MM.1S (cell line): ENCODE data around the gene NIN.

ENCODE experiments used
- EZH2 ChIP-seq: fragments of 300-600 bp; sonication (generic); optimal IDR thresholded peaks from 2 replicates; pipeline ENCODE3; 2017; ENCODE audit warnings: low read depth, mild to moderate bottlenecking, antibody characterized with exemption, low read length, mixed read lengths
- TF ChIP-seq, protein P1 (sequence below): fragments of 300-600 bp; sonication (generic); IDR thresholded peaks from 2 replicates; pipeline ENCODE4 v1.5.1; 2016; ENCODE audit warnings: antibody characterized with exemption, low read length, mixed read lengths

DNA sequence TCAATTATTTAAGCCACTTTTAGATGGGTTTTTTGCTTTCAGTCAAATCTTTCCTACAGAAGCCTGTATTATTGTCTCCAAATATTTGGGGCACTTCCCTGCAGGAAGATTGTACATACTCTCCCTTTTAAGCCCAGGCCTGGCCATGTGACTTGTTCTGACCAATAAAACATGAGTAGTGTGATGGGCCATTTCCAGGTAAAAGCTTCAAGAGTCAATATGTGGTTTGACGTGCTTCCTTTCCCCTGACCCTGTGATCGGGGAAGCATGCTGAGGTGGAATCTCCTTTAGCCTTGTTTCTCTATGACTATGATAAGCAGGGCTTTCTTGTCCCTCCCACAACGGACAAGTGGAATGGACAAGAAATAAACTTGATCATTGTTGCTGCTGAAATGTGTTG, 14.2 kb upstream of the NIN start:
- TF ChIP-seq EZH2: no peak
- TF ChIP-seq, protein P1, sequence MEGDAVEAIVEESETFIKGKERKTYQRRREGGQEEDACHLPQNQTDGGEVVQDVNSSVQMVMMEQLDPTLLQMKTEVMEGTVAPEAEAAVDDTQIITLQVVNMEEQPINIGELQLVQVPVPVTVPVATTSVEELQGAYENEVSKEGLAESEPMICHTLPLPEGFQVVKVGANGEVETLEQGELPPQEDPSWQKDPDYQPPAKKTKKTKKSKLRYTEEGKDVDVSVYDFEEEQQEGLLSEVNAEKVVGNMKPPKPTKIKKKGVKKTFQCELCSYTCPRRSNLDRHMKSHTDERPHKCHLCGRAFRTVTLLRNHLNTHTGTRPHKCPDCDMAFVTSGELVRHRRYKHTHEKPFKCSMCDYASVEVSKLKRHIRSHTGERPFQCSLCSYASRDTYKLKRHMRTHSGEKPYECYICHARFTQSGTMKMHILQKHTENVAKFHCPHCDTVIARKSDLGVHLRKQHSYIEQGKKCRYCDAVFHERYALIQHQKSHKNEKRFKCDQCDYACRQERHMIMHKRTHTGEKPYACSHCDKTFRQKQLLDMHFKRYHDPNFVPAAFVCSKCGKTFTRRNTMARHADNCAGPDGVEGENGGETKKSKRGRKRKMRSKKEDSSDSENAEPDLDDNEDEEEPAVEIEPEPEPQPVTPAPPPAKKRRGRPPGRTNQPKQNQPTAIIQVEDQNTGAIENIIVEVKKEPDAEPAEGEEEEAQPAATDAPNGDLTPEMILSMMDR: no peak
